HG03558 (cell line): Measurements from ENCODE around the gene SPATA1.
"Not testable (repeated sequence)": the region's sequence is repeated elsewhere in the genome, so short reads cannot be mapped to it uniquely, and the experiment has no call there.

Experiments
- ATAC-seq: cut with Tn5 transposase; IDR thresholded peaks from one replicate; pipeline ENCODE4 v1.9.1; 2021; ENCODE audit warnings: moderate number of reproducible peaks; ENCODE audit not compliant: unreplicated experiment; ENCODE audit errors: extremely low read depth

Gene SPATA1

GRCh38 chr1:84507887-84508286, 1.7 kb downstream of the SPATA1 start:
- ATAC-seq, result not testable (repeated sequence)

- no peak for ATAC-seq
Observed at GRCh38 chr1:84508510-84508909, 2.3 kb downstream of the SPATA1 start.

GRCh38 chr1:84509029-84509428, 2.8 kb downstream of the SPATA1 start:
- no peak for ATAC-seq

- no peak for ATAC-seq
Observed at GRCh38 chr1:84510165-84510564, 4.0 kb downstream of the SPATA1 start.

GRCh38 chr1:84510668-84511067, 4.5 kb downstream of the SPATA1 start:
- ATAC-seq, result no peak

- no peak for ATAC-seq
Observed at GRCh38 chr1:84524590-84524989, 18.4 kb downstream of the SPATA1 start.

- ATAC-seq, result no peak
Observed at GRCh38 chr1:84525779-84526178, 19.6 kb downstream of the SPATA1 start.

GRCh38 chr1:84538599-84538998, 32.4 kb downstream of the SPATA1 start:
- ATAC-seq, result peak; percentile 70

- no peak for ATAC-seq
Observed at GRCh38 chr1:84539972-84540371, 33.8 kb downstream of the SPATA1 start.

- no peak for ATAC-seq
Observed at GRCh38 chr1:84540759-84541158, 34.6 kb downstream of the SPATA1 start.

- no peak for ATAC-seq
Observed at GRCh38 chr1:84541679-84542078, 35.5 kb downstream of the SPATA1 start.

GRCh38 chr1:84550826-84551225, 44.6 kb downstream of the SPATA1 start:
- ATAC-seq, result no peak

- no peak for ATAC-seq
Observed at GRCh38 chr1:84569216-84569615, 63.0 kb downstream of the SPATA1 start.

GRCh38 chr1:84570436-84571149, 64.4 kb downstream of the SPATA1 start:
- ATAC-seq, result no peak

- ATAC-seq, result no peak
Observed at GRCh38 chr1:84571150-84571535, 65.0 kb downstream of the SPATA1 start.

GRCh38 chr1:84573481-84573966, 67.3 kb downstream of the SPATA1 start:
- ATAC-seq, result no peak

- ATAC-seq, result peak; percentile 55
Observed at GRCh38 chr1:84573967-84574842, 68.0 kb downstream of the SPATA1 start, which contains the start of gene CTBS. Gene CTBS (minus strand): TSS chr1:84574440. CDS start chr1:84574415, 25 bp downstream.

- ATAC-seq, result no peak
Observed at GRCh38 chr1:84574936-84575335, 68.8 kb downstream of the SPATA1 start.

GRCh38 chr1:84581648-84582047, 75.5 kb downstream of the SPATA1 start:
- ATAC-seq, result no peak

- no peak for ATAC-seq
Observed at GRCh38 chr1:84582802-84583587, 76.8 kb downstream of the SPATA1 start.
